ENCODE measurements around the gene RBMS3.

The RBMS3 gene

DNA sequence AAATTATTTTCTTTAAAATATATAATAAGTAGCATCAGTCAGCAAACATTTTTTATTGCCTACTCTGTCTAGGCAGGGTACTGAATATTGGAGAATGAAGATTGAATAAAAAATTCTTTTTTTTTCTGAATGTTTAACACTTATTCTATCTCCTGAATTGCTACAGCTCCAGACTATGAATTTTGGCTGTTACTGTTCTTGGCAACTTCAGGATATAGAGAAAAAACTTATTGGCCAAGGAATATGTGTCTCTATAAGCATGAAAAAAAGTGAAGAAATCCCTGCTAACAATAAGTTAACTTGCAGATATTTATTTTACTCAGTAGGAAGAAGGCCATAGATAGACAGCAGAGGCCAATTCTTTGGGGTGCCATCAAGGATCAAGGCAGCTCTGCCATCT lies 309.6 kb downstream of the RBMS3 start:
- TF ChIP-seq, protein P1, sequence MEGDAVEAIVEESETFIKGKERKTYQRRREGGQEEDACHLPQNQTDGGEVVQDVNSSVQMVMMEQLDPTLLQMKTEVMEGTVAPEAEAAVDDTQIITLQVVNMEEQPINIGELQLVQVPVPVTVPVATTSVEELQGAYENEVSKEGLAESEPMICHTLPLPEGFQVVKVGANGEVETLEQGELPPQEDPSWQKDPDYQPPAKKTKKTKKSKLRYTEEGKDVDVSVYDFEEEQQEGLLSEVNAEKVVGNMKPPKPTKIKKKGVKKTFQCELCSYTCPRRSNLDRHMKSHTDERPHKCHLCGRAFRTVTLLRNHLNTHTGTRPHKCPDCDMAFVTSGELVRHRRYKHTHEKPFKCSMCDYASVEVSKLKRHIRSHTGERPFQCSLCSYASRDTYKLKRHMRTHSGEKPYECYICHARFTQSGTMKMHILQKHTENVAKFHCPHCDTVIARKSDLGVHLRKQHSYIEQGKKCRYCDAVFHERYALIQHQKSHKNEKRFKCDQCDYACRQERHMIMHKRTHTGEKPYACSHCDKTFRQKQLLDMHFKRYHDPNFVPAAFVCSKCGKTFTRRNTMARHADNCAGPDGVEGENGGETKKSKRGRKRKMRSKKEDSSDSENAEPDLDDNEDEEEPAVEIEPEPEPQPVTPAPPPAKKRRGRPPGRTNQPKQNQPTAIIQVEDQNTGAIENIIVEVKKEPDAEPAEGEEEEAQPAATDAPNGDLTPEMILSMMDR (IDR thresholded peaks at IDR 0.05; ENCODE audit: borderline replicate concordance, insufficient read depth, low read depth, low read length): no peak
- H3K4me3 ChIP-seq (ENCODE audit: low read depth, low read length): no peak overlapping the region

DNA sequence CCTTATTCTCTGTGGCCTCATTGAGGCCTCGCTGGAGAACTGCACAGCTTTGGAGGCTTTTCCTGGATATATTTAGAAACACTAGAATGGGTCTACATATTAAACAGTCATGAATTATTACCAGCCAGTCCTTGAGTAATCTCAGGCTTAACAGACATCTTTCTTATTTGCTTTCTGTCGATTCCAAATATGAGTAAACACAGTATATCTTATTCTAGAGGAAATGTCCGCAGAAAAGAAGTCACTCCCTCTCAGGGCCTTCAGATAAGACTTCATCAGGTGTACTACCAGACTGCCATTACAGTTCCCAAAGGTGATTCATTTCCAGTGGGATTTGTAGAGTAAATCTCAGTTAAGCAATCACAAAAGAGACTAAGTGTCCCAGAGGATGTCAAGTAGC lies 310.7 kb downstream of the RBMS3 start:
- no peak overlapping the region for H3K4me3 ChIP-seq (ENCODE audit: low read depth, low read length)
- TF ChIP-seq, protein P1 (IDR thresholded peaks at IDR 0.05; ENCODE audit: borderline replicate concordance, insufficient read depth, low read depth, low read length): no peak

DNA sequence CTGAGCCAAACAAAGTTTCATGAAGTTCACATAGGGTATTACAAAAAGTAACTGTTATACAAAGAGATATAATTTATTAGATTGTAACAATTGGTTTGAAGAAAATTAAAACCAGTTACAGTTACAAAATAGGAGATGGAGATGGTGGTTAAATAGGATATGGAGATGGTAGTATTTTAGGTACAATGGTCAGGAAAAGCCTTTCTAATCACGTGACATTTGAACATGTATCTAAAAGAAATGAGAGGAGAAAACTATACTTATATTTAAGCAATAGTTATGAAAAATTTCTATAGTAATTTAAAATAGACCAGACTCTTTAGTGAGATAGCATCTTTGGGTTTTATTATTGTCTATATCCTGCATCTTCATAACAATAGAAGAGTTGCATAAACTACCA lies 312.9 kb downstream of the RBMS3 start:
- TF ChIP-seq, protein P1 (IDR thresholded peaks at IDR 0.05; ENCODE audit: borderline replicate concordance, insufficient read depth, low read depth, low read length): no peak
- H3K4me3 ChIP-seq (ENCODE audit: low read depth, low read length): no peak overlapping the region

DNA sequence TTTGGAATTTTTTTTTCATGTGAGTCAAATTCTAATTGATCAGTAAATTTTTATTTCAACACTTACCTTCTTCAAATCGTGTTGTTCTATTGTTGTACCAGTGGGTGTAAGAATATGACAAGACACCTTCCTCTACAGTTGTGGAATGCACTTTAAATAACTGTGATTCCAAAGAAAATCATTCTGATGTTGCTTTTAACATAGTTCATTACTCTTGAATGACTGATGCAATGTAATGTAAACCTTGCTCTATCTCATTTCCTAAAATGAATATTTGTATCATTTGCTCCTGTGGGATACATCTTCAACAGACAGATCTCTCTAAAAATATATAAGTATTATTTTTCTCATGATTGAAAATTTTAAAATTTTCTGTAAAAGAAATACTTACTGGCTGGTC lies 313.4 kb downstream of the RBMS3 start:
- TF ChIP-seq, protein P1 (IDR thresholded peaks at IDR 0.05; ENCODE audit: borderline replicate concordance, insufficient read depth, low read depth, low read length): no peak
- H3K4me3 ChIP-seq (ENCODE audit: low read depth, low read length): no peak overlapping the region

DNA sequence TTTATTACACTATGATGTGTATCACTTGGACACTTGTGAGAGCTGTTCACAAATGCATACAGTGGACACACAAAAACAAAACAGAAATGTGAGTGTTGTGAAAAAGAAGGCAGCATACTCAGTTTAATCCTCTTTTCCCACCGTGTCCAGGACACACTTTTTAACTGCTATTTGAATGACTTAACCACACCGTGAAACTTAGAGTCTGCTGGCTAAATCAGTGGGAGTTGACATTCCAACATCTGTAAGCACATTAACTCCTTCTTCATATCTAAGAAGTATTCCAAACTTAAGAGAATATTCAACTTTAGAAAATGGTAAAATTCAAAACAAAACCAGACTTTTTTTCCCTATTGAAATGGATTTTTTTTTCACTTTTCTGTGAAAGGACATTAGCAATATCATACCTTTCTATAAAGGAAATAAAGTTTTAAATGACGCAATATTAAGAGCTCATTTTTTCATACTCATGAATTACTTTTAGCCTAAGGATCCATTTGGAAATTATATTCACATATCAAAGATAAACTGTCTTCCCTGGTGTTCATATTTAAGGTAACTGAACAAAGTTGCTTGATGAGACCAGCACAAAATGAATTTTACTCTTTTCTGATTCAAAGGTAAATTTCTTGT lies 316.6 kb downstream of the RBMS3 start:
- no peak overlapping the region for H3K4me3 ChIP-seq (ENCODE audit: low read depth, low read length)
- TF ChIP-seq, protein P1 (IDR thresholded peaks at IDR 0.05; ENCODE audit: borderline replicate concordance, insufficient read depth, low read depth, low read length): no peak

DNA sequence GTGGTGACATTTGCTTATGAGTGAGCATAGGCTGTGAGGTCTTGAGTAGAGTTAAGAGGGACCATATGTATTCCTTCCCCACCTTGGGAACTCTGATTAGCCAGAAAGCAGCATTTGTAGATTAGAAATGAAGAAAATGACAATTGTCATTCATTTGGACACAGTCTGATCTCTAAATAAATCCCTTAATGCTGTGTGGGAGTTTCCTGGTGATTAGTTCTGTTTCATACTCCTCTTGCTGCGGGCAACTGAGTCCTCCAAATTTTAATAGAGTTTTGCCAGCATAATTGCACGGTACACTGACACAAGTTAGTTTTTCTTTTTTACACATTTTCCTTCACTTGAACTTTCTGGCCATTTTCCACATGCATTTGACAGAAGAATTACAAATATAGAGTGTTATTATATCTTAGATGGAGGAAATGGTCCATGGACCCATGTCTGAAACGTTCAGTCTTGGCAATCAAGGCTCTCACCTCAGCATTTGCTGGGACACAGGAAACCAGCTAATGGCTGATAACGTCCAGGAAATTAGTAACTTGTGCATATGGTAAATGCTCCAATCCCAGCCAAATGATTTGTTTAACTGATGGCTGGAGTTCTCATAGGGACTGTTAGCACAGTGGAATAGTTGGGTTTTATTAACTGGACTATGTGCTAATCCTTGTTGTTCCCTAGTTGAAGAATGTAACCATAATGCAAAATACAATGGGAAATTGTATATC lies 321.2 kb downstream of the RBMS3 start:
- no peak overlapping the region for H3K4me3 ChIP-seq (ENCODE audit: low read depth, low read length)
- TF ChIP-seq, protein P1 (IDR thresholded peaks at IDR 0.05; ENCODE audit: borderline replicate concordance, insufficient read depth, low read depth, low read length): no peak

DNA sequence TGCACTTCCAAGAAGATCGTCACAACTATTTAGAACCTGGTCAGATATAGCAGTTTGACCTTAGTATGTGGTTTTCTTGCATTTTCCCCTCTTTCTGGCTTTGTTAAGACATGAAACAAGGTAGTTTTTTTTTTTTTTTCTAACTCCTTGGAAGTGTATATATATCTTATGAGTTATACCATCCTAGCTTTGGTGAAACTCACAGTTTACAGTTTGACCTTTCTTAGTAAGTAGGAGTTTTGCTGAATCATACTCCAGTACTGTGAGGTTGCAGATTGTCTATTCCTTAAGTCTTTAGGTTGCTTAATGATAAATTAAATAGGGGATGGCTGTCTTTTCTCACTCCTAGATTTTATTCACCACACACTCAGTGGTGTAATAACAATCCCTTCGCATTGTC lies 325.0 kb downstream of the RBMS3 start:
- TF ChIP-seq, protein P1 (IDR thresholded peaks at IDR 0.05; ENCODE audit: borderline replicate concordance, insufficient read depth, low read depth, low read length): no peak
- no peak overlapping the region for H3K4me3 ChIP-seq (ENCODE audit: low read depth, low read length)

Measured in GM12875 (cell line).